OCI-LY1 (cell line): ENCODE results near the gene LSAMP.

Experiments used
- EZH2 ChIP-seq: fragments of 200-600 bp; sonication (generic), shearing (Covaris generic); IDR thresholded peaks from 2 replicates; pipeline ENCODE4 v1.8.0; 2017; ENCODE audit warnings: borderline replicate concordance, mixed run types, mild to moderate bottlenecking, antibody characterized with exemption, low read length, moderate library complexity, mixed read lengths
- TF ChIP-seq, protein P1 (sequence below): fragments of 200-600 bp; sonication (generic), shearing (Covaris generic); IDR thresholded peaks from 2 replicates; pipeline ENCODE4 v1.5.1; 2017; ENCODE audit warnings: mild to moderate bottlenecking, antibody characterized with exemption, low read length, moderate library complexity, mixed read lengths

DNA sequence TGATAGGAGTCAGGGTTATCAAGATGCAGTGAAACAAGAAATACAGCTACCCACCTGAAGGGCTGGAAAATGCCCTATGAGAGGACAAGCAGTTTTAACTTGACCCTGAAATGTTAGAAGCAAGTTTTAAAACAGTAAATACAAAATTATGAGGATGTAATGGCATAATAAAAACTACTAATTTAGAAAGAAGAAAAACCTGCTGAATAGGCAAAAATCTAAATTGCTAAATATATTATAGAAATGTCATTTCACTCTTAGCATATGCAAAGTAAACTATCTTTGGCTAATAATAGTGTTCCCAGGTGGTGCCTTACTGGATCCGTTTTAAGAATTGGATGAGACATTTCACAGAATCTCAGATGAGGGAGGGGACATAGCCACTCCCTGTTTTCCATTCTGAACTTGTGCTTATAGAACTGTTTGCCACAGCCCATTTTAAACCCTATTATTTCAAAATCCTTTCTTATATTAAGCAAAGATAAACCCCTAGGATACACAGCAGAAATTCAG lies 294.6 kb downstream of the LSAMP start:
- TF ChIP-seq, protein P1, sequence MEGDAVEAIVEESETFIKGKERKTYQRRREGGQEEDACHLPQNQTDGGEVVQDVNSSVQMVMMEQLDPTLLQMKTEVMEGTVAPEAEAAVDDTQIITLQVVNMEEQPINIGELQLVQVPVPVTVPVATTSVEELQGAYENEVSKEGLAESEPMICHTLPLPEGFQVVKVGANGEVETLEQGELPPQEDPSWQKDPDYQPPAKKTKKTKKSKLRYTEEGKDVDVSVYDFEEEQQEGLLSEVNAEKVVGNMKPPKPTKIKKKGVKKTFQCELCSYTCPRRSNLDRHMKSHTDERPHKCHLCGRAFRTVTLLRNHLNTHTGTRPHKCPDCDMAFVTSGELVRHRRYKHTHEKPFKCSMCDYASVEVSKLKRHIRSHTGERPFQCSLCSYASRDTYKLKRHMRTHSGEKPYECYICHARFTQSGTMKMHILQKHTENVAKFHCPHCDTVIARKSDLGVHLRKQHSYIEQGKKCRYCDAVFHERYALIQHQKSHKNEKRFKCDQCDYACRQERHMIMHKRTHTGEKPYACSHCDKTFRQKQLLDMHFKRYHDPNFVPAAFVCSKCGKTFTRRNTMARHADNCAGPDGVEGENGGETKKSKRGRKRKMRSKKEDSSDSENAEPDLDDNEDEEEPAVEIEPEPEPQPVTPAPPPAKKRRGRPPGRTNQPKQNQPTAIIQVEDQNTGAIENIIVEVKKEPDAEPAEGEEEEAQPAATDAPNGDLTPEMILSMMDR: no peak
- no peak for TF ChIP-seq EZH2
